Muscle of back (tissue), 11 donors: ENCODE measurements around the gene GDF10. TPM values are rescaled to one million over a fixed set of nuclear protein-coding genes. Genes with fewer than 3 reads are reported as not detected.

Source experiments
- DNase-seq, 3 donors: peaks; one replicate each; pipeline versions ENCODE4 v3.0.0 to v3.0.0-alpha.2; 2013
- polyA plus RNA-seq, 10 donors: library from polyadenylated mRNA; unstranded; fragments of 120-200 nt; gene quantifications; one replicate each; pipeline ENCODE4 v1.2.1, GENCODE V29; 2013; ENCODE audit not compliant: insufficient read length in 10 of 10

Gene GDF10
- polyA plus RNA-seq, 10 donors: 0.55 to 3.5 (median 1.9) TPM

- DNase-seq: no peak
These were observed 14.5 kb downstream of the GDF10 start for GRCh38 chr10:47314416-47314970.

DNA sequence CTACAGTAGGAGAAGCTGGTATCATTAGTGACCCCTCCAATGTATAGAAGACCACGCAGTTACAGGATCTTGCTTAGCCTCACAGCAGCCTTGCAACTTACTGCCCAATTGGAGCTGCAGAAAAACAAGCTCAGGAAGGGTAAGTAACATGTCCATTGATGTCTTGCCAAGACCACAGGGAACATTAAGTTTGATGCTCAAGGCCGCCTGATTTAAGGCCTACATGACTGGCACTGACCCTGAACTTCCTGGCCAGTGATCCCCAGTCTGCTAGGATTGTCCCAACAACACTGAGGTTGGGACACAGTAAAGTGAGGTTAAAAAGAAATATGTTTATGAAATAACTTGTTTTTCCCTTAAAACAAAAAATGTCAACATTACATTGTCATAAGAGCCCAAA is 15.4 kb downstream of the GDF10 start:
- DNase-seq: no peak

DNA sequence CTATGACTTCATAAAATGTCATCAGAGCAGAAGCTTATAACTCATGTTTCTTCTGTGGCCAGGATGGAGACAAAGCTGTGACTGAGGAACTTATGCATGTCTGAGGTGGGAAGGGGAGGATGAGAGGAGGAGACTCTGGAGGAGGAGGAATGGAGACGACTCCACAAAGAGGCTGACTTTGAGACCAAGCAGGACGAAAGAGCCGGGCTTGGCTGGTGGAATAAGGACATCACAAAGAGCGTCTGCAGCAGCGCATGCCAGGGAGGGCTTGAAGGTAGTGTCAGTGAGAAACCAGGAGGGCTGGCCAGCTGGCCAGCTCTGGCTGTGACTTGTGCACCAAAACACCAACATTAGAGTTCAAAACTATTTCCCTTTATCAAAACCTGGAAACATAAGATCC is 16.1 kb downstream of the GDF10 start:
- DNase-seq: no peak

DNA sequence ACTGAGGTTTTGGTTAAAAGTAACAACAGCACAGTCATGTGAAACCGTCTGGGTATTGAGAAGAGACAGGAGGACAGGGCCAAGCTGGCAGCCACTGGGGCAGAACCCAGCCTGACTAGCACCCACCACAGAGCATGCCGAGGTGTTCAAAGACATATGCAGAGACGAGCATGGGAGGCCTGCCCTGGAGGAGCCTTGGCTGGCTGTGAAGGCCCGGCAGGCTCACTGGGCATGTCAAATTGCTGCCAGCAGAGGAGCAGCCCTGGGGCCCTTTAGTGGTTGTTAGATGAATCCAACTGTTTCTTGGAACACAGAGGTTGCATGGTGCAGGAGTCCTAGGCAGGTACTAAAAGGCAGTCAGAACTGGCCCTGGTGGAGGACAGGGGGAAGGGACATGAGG is 17.3 kb downstream of the GDF10 start:
- no peak for DNase-seq

DNA sequence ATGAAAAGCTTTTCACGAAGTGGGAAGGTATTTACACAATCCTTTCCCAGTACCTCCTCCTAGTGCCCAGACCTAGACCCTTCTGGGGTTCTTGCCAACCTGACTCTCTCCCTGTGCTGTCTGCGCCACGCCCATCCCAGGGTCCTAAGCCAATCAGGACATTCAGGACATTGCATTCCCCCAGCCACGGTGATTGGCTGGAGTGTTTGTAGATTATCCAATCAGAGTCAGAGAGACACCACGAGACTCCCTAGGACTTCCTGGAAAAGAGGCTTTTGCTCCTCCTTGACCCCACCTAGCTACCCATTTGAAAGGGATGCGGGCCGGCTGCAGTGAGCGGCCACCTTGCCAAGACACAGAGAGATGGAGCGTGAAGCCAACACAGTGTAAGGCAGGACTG is 18.7 kb downstream of the GDF10 start:
- no peak for DNase-seq

DNA sequence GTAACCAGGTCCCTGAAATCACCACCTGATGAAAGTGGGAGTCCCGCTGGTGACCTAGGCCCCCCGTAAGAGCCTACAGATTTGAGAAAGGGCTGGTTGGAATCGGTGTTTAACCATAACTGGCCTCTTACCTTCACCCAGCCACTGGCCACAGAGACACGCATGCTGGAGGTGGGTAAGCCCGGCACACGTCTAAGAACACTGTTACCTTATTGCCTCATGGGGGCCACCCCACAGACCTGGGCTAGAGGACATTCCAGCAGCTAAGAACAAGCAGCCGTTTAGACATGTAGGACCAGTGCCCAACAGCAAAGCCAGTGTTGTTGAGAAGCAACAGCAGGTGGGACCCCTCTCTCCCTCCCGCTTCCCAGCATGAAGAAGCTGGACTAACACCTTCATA is 19.8 kb downstream of the GDF10 start:
- no peak for DNase-seq

GRCh38 chr10:47320812-47321211 is 20.8 kb downstream of the GDF10 start:
- DNase-seq: no peak

- DNase-seq: no peak
These were observed 21.7 kb downstream of the GDF10 start for GRCh38 chr10:47321521-47322195.

DNA sequence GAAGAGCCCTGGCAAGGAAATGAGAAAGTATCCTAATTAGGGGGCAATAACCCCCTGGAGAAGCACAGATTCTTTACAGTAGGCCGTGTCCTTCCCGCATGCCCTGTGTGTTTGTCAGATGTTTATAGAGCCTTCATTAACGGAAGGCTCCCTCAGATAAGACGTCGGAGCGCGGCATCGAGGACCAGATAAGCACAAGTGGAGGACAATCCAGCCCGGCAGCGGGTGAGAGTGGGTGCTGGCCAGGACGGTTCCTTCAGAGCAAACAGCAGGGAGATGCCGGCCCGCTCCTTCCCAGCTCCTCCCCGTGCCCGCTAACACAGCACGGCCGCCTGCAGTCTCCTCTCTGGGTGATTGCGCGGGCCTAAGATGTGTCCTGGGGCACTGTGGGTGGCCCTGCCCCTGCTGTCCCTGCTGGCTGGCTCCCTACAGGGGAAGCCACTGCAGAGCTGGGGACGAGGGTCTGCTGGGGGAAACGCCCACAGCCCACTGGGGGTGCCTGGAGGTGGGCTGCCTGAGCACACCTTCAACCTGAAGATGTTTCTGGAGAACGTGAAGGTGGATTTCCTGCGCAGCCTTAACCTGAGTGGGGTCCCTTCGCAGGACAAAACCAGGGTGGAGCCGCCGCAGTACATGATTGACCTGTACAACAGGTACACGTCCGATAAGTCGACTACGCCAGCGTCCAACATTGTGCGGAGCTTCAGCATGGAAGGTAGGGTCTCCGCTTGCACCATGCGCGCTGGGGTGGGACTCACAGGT is 22.5 kb downstream of the GDF10 start, which contains the start of gene GDF2:
Gene GDF2, plus strand, starts transcription at position 155 of the 762 bp plus-strand sequence. Its CDS starts 215 bp downstream, at position 370.
- DNase-seq: no peak

GRCh38 chr10:47323087-47323486 is 23.1 kb downstream of the GDF10 start:
- DNase-seq: no peak

DNA sequence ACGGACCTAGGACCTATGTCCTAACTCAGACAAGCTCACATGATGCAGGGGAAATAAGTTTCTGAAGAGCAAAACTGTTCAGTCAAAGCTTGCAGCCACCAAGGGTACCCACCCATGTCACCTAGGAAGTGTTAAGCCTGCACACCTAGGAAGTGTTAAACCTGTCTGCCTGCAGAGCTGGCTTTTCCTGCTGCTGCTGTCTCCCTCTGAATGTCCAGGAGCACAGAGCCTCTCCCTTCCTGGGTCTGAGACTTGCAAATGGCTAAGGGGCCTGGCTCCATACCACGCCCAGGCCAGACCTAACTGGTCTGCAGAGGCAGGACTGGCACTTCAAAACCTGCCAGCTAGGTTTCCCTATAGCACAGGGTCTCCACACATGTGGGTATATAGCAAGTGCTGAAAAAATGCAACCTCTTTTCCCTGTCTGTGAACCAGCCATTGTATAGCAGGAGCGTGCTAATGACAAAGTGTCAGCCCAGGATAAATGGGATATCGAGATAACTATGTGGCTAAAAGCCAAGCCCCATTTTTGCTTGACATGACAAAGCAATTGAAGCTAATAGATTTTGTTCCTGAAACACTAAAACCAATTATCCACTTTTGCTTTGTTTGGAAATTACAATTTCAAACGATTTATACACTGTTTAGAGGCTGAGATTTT is 23.8 kb downstream of the GDF10 start:
- no peak for DNase-seq

- DNase-seq: no peak
These were observed 25.6 kb downstream of the GDF10 start for GRCh38 chr10:47325303-47326291.

- DNase-seq: no peak
These were observed 26.4 kb downstream of the GDF10 start for GRCh38 chr10:47326306-47326926.

DNA sequence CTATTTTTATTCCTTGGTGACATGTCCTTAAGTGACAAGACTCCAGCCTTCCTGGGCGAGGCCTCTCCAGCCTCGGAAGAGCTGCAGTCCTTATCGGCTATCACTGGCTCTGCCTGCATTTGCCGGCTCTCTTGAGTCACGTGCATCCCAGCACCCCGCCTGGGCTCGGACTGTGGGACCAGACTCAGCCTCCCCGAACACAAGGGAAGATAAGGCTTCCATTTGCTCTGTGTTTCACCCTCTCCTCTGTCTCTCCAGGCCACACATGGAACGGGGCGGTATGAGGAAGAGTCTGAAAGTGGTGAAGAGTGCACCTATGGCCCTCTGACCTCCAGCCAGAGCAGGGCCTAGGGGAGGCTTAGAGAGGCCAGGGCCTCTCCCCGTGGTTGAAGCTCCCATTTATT is 26.9 kb downstream of the GDF10 start:
- DNase-seq: no peak

DNA sequence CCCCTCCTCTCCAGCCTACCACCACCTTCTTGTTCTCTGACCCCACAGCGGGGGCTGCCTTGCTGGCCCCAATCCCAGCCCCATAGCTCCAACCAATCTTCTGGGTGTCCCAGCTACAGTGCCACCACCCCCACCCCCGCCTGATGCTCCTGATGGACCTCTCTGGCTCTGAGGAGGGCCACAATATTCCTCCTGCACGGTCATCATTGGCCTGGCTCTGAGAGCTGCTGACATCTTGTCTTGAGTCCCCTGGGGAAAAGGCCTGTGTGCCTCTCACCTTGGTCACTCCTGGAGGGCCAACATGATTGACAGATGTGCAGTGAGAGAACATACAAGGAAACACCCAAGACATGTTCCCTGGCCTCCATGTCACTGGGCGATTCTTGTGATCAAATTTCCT is 29.9 kb downstream of the GDF10 start:
- no peak for DNase-seq

DNA sequence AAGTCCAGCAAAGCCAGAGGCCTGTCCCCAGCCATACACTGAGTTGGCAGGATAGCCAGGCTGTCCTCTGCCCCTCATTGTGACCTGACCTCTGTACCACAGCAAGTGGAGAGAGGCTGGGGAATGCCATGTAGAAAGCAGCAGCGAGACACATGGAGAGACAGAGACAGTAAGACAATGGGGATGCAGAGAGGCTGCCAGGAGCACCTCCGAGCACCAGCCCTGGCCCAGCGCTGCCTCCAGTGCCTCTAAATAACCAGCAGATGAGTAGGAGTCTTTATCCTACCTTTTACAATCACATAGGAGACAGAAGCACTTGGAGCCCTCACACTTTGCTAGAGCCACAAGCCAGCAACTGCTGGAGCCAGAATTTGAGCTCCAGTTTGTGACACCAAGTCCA is 30.4 kb downstream of the GDF10 start:
- no peak for DNase-seq

DNA sequence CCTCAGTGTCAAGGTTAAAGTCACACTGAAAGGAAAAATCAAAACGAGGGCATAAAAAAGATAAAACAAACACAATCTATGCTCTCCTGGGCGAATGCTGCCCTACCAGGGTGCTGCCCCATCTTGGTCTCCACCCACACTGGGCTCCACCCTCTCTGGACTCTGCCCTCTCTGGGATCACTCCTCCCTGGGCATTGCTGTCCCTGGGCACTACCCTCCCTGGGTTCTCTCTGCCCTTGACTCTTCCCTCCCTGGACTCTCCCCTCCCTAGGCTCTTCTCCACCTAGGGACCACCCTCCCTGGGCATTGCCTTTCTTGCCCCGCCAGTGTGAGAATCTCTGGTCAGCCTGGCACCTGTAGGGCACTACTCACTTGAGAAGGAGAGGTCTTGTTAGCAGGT is 30.8 kb downstream of the GDF10 start:
- no peak for DNase-seq

- DNase-seq: no peak
These were observed 31.5 kb downstream of the GDF10 start for GRCh38 chr10:47331491-47331890.

- DNase-seq: no peak
These were observed 32.0 kb downstream of the GDF10 start for GRCh38 chr10:47331954-47332353.

GRCh38 chr10:47332371-47332770 is 32.4 kb downstream of the GDF10 start:
- DNase-seq: no peak

GRCh38 chr10:47332946-47333345 is 32.9 kb downstream of the GDF10 start:
- no peak for DNase-seq
